Caco-2 (cell line): ENCODE measurements around the gene BRAF. TPM values are rescaled to one million over a fixed set of nuclear protein-coding genes. Genes with fewer than 3 reads are reported as not detected.
"Not testable (repeated sequence)": the region's sequence is repeated elsewhere in the genome, so short reads cannot be mapped to it uniquely, and the experiment has no call there.

Experiments
- BruUV-seq: library from RNA; stranded (reverse); fragments of 400-500 nt; replicated peaks from 2 replicates; lab custom pipeline; 2021; lab: Mats Ljungman, UMichigan
- CTCF ChIA-PET: fragments of 300-600 bp; sonication (Branson Sonifier 250); formaldehyde crosslinking; loops from one replicate; lab custom pipeline; 2022; ENCODE audit warnings: antibody characterized with exemption; lab: Charles Lee
- POLR2A ChIA-PET: fragments of 300-600 bp; sonication (Branson Sonifier 250); formaldehyde crosslinking; loops from one replicate; lab custom pipeline; 2022; ENCODE audit warnings: antibody characterized with exemption; lab: Charles Lee
- DNase-seq, 2 experiments: peaks; one replicate each; pipeline versions ENCODE4 v3.0.0 to v3.0.0-alpha.2; 2020 to 2022
- H3K27me3 ChIP-seq: replicated peaks from 2 replicates; pipeline ENCODE4 v1.6.0; 2011; ENCODE audit warnings: low read length; ENCODE audit not compliant: control insufficient read depth, insufficient read depth
- H3K36me3 ChIP-seq: 2 replicates; pipeline ENCODE4 v1.5.1; 2011; ENCODE audit warnings: low read length; ENCODE audit not compliant: control insufficient read depth, insufficient read depth
- H3K4me1 ChIP-seq: fragments of 250-450 bp; sonication (Bioruptor Pico); 2 replicates; pipeline ENCODE4 v1.5.1; 2020; ENCODE audit warnings: mild to moderate bottlenecking
- H3K4me3 ChIP-seq: 2 replicates; pipeline ENCODE4 v1.5.1; 2011; ENCODE audit warnings: low read depth, mild to moderate bottlenecking, control low read depth, low read length
- H3K9me3 ChIP-seq: fragments of 250-450 bp; sonication (Bioruptor Pico); 2 replicates; pipeline ENCODE4 v1.5.1; 2020; ENCODE audit warnings: mild to moderate bottlenecking, moderate library complexity
- H3K27ac Mint-ChIP-seq: one replicate; pipeline ENCODE4 v1.8.0; 2022; ENCODE audit warnings: mixed read lengths; ENCODE audit not compliant: unreplicated experiment
- H3K27me3 Mint-ChIP-seq: one replicate; pipeline ENCODE4 v1.8.0; 2022; ENCODE audit warnings: mixed read lengths; ENCODE audit not compliant: insufficient read depth, unreplicated experiment
- H3K36me3 Mint-ChIP-seq: one replicate; pipeline ENCODE4 v1.8.0; 2022; ENCODE audit warnings: mild to moderate bottlenecking, mixed read lengths; ENCODE audit not compliant: insufficient read depth, unreplicated experiment
- H3K4me1 Mint-ChIP-seq: one replicate; pipeline ENCODE4 v1.8.0; 2022; ENCODE audit warnings: low read depth, mixed read lengths; ENCODE audit not compliant: unreplicated experiment
- H3K4me3 Mint-ChIP-seq: one replicate; pipeline ENCODE4 v1.8.0; 2022; ENCODE audit warnings: mild to moderate bottlenecking, moderate library complexity, mixed read lengths; ENCODE audit not compliant: unreplicated experiment
- H3K9me3 Mint-ChIP-seq: one replicate; pipeline ENCODE4 v1.8.0; 2022; ENCODE audit warnings: mixed read lengths; ENCODE audit not compliant: unreplicated experiment
- CTCF ChIP-seq, 2 experiments: fragments of 200-600 bp in 1 of 2; IDR thresholded peaks; 1 replicate in 1 of 2; 2 replicates in 1 of 2; pipeline versions ENCODE4 v1.5.1 to v1.8.0; 2011 to 2022; ENCODE audit warnings: antibody characterized with exemption in 1 of 2, control low read depth in 1 of 2, inconsistent platforms in 1 of 2, low read depth in 1 of 2, low read length in 1 of 2, mild to moderate bottlenecking in 1 of 2, moderate library complexity in 1 of 2; ENCODE audit not compliant: insufficient read depth in 1 of 2, severe bottlenecking in 1 of 2, unreplicated experiment in 1 of 2
- intact Hi-C: fragments of 100-400 bp; cut with micrococcal nuclease; formaldehyde crosslinking; loops from one replicate; pipeline ENCODE4 v1.10.0; 2022; ENCODE audit not compliant: unreplicated experiment
- total RNA-seq: library from RNA; stranded (reverse); gene quantifications from 2 replicates; pipeline ENCODE4 v1.2.3, GENCODE V29; 2022

Gene BRAF
- total RNA-seq, 1 experiment from 2014 or later = 38.5 TPM

GRCh38 chr7:140883378-140883777 lies 41.4 kb downstream of the BRAF start:
- no peak overlapping the region for H3K4me3 Mint-ChIP-seq
- no peak overlapping the region for H3K27ac Mint-ChIP-seq
- peaks cover 7% of the 10 kb centered on the region; the same call in 1 of the 2 replicates for H3K4me1 ChIP-seq
- intact Hi-C loops = no loop called here
- DNase-seq = no peak
- no peaks in the 10 kb centered on the region for H3K27me3 ChIP-seq
- no peaks in the 10 kb centered on the region for H3K27me3 Mint-ChIP-seq
- no peaks in the 10 kb centered on the region for H3K9me3 ChIP-seq
- POLR2A ChIA-PET = no interaction called here
- CTCF ChIA-PET = no interaction called here
- TF ChIP-seq CTCF (IDR thresholded peaks at IDR 0.05; ENCODE audit: insufficient read depth in 1 of 2, low read depth in 1 of 2, low read length in 1 of 2, severe bottlenecking in 1 of 2, unreplicated experiment in 1 of 2) = no peak
- H3K36me3 Mint-ChIP-seq = peaks cover 14% of the 10 kb centered on the region
- BruUV-seq = no TSS peak
- peaks cover 8% of the 10 kb centered on the region for H3K4me1 Mint-ChIP-seq
- H3K4me3 ChIP-seq = no peak overlapping the region
- no peaks in the 10 kb centered on the region for H3K36me3 ChIP-seq
- no peaks in the 10 kb centered on the region for H3K9me3 Mint-ChIP-seq

GRCh38 chr7:140882834-140883233 lies 41.9 kb downstream of the BRAF start:
- peaks cover 14% of the 10 kb centered on the region for H3K36me3 Mint-ChIP-seq
- H3K9me3 Mint-ChIP-seq, H3K4me1 Mint-ChIP-seq, H3K4me1 ChIP-seq, H3K36me3 ChIP-seq, BruUV-seq, H3K4me3 Mint-ChIP-seq, H3K4me3 ChIP-seq, H3K27me3 Mint-ChIP-seq, H3K9me3 ChIP-seq, POLR2A ChIA-PET, H3K27me3 ChIP-seq, intact Hi-C loops, H3K27ac Mint-ChIP-seq, DNase-seq, CTCF ChIA-PET: not testable (repeated sequence)

DNA sequence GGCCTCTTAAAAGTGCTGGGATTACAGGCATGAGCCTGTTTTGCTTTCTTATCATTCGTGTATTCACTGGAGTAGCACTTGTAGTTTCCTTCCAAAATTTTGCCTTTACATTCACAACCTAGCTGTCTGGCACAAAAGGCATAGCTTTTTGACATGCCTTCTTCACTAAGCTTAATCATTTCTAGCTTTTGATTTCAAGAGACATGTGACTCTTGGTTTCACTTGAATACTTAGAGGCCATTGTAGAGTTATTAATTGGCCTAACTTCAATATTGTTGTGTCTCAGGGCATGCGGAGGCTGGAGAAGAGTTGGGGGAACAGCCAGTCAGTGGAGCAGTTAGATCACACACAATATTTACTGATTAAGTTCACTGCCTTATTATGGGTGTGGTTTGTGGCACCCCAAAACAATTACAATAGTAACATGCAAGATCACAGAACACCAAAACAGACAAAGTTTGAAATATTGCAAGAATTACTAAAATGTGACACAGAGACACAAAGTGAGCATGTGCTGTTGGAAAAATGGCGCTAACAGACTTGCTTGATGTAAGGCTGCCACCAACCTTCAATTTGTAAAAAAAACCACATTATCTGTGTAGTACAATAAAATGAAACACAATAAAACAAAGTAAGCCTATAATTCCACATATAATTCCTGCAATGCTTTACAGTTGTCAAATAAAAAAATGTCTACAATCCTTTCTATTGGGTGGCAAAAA lies 43.1 kb downstream of the BRAF start:
- intact Hi-C loops = no loop called here
- H3K4me3 ChIP-seq = no peak overlapping the region
- no peaks in the 10 kb centered on the region for H3K27me3 ChIP-seq
- no peaks in the 10 kb centered on the region for H3K27me3 Mint-ChIP-seq
- H3K27ac Mint-ChIP-seq = no peak overlapping the region
- H3K4me1 Mint-ChIP-seq = peaks cover 8% of the 10 kb centered on the region
- peaks cover 14% of the 10 kb centered on the region for H3K36me3 Mint-ChIP-seq
- peaks cover 7% of the 10 kb centered on the region; the same call in 1 of the 2 replicates for H3K4me1 ChIP-seq
- ChIA-PET POLR2A (no interaction called here), CTCF (no interaction called here)
- no peaks in the 10 kb centered on the region for H3K9me3 Mint-ChIP-seq
- no TSS peak for BruUV-seq
- H3K4me3 Mint-ChIP-seq = no peak overlapping the region
- no peak for TF ChIP-seq CTCF (IDR thresholded peaks at IDR 0.05; ENCODE audit: insufficient read depth in 1 of 2, low read depth in 1 of 2, low read length in 1 of 2, severe bottlenecking in 1 of 2, unreplicated experiment in 1 of 2)
- H3K9me3 ChIP-seq = no peaks in the 10 kb centered on the region
- no peaks in the 10 kb centered on the region for H3K36me3 ChIP-seq
- DNase-seq = no peak
